Measurements from ENCODE around the gene TLR9.
A peak's percentile ranks its signal among the peaks of the same experiment; 100 is the strongest.
"Not testable (repeated sequence)": the region's sequence is repeated elsewhere in the genome, so short reads cannot be mapped to it uniquely, and the experiment has no call there.

Gene TLR9

GRCh38 chr3:52194485-52195290, 30.8 kb downstream of the TLR9 start:
- DNase-seq, result no peak

- peak; percentile 43 for DNase-seq
These were observed 32.4 kb downstream of the TLR9 start for GRCh38 chr3:52193065-52193464.

GRCh38 chr3:52191663-52192062, 33.8 kb downstream of the TLR9 start:
- DNase-seq, result no peak

- DNase-seq, result peak; percentile 80
These were observed 35.0 kb downstream of the TLR9 start for GRCh38 chr3:52190294-52191074.

- no peak for DNase-seq
These were observed 36.9 kb downstream of the TLR9 start for GRCh38 chr3:52188556-52188955.

GRCh38 chr3:52186729-52187128, 38.7 kb downstream of the TLR9 start:
- DNase-seq, result no peak

- no peak for DNase-seq
These were observed 39.6 kb downstream of the TLR9 start for GRCh38 chr3:52185837-52186236.

GRCh38 chr3:52185311-52185710, 40.1 kb downstream of the TLR9 start:
- DNase-seq, result no peak

GRCh38 chr3:52184690-52185089, 40.8 kb downstream of the TLR9 start:
- DNase-seq, result no peak

- no peak for DNase-seq
These were observed 41.5 kb downstream of the TLR9 start for GRCh38 chr3:52183786-52184445.

GRCh38 chr3:52182691-52183090, 42.8 kb downstream of the TLR9 start:
- DNase-seq, result no peak

- DNase-seq, result no peak
These were observed 43.2 kb downstream of the TLR9 start for GRCh38 chr3:52182196-52182595.

- no peak for DNase-seq
These were observed 43.9 kb downstream of the TLR9 start for GRCh38 chr3:52181543-52181942.

GRCh38 chr3:52178537-52178936, 46.9 kb downstream of the TLR9 start:
- no peak for DNase-seq

- not testable (repeated sequence) for DNase-seq
These were observed 47.3 kb downstream of the TLR9 start for GRCh38 chr3:52178126-52178525.

GRCh38 chr3:52177701-52178042, 47.8 kb downstream of the TLR9 start:
- DNase-seq, result no peak

- DNase-seq, result no peak
These were observed 48.3 kb downstream of the TLR9 start for GRCh38 chr3:52176951-52177700.

- no peak for DNase-seq
These were observed 49.2 kb downstream of the TLR9 start for GRCh38 chr3:52176180-52176752.

- no peak for DNase-seq
These were observed 49.8 kb downstream of the TLR9 start for GRCh38 chr3:52175416-52176179.

- no peak for DNase-seq
These were observed 50.5 kb downstream of the TLR9 start for GRCh38 chr3:52174896-52175295.

- no peak for DNase-seq
These were observed 52.3 kb downstream of the TLR9 start for GRCh38 chr3:52173101-52173500.

GRCh38 chr3:52172262-52172757, 53.1 kb downstream of the TLR9 start:
- peak; percentile 25 for DNase-seq

All from midbrain (tissue), 1 donor.